Esophagus mucosa (tissue), 1 donor: ENCODE results near the gene NMB. TPM values are rescaled to one million over a fixed set of nuclear protein-coding genes. Genes with fewer than 3 reads are reported as not detected.

Source experiments
- ATAC-seq: fragments of 200-7000 bp; cut with Tn5 transposase; one replicate; pipeline ENCODE4 v1.9.1; 2020
- total RNA-seq: library from RNA; stranded (reverse); gene quantifications from one replicate; pipeline ENCODE4 v1.2.4, GENCODE V29; 2023
- donor health status: DM: yes; HTN: yes; CAD: no.

The NMB gene
- total RNA-seq, 1 donor from 2014 or later = 12.8 TPM

DNA sequence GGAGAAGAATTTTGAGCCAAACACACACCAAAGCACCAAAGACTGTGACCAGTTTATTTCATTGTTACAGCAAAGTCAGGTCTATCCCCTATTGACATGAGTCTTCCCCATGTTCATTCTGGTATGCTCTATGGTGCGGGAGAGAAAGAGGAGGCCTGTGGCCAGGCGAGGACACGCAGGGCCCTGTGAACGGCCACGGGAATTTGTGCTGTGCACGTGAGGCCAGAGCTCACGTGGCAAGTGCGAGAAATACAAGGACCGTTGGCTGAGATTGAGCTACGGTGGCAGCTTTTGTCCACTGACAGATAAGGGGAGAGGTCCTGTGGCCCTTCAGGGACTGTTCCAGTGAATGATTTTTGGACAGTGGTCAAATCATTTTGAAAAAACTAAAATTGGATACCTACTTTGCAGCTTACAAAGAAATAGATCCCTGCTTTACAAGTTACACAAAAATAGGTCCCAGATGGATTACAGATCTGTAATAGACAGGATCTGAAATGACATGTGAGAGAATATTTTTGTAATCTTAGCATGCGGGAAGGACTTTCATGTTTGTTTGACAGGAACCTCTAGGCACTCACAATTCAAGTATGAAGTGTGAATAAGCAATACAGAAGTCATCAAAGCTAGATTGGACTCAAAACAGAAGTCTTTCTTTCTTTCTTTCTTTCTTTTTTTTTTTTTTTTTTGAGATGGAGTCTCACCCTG lies 48.0 kb downstream of the NMB start:
- ATAC-seq = no peak

DNA sequence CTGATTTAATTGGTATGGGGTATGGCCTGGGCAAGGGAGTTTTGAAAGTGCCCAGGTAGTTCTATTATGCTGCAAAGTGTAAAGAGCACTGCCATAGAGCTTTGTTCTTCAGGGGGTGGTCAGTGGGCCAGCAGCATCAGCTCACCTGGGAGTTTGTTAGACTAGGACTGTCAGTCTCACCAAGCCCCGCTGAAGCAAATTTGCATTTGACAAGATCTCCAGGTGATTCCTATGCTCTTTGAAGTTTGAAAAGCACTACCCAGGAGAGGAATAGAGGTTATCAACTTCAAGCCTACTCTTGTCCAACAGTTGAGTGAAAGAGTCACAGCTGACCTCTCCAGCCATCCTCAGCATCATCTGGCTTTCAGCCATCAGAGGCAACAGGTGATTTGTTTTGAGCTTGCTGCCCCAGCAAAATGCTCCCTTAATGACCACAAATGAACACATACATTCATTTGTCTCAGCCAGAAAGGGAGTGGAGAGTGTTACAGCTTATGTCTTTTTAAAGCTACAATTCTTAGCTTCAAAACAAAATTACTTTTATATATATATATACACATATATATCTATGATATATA lies 49.2 kb downstream of the NMB start:
- no peak for ATAC-seq

DNA sequence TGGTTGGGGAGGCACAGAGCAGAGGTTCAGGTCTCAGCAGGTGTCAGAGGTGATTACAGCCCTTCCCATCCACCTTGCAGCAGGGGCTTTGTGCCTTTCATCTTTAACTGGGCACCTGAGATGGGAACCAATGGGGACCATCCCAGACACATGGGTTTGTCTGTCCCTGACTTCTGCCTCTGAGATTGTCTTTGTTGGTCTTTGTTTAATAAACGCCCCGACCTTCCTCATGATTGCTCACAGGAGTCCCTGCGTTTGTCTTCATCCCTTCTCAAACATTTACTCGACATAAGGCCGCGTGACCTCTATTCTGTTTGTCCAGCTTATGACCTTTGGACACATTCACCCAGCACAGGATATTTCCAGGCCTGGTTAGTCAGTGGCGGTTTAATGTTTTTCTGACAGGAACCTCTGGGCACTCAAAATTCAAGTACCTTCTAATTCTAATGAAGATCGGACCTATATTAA lies 51.3 kb downstream of the NMB start:
- no peak for ATAC-seq

DNA sequence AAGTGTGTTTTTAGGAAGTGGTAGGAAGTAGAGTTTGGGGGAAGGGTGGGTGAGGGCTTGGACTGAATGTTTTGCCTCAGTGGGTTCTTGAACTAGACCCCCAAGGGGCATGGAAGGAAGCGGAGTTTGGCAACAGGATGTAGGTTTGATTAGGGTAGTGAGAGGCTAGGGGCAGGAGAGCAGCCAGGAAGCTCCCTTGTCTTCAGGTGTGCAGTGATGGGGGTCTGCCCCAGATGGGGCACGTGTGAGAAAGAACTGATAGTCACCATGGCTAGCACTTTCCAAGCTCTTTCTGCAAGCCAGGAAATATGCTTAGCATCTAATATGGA lies 52.5 kb downstream of the NMB start:
- ATAC-seq = no peak

Other genes with a start within 250 kb of the NMB start
- 0.92 TPM for gene ZSCAN2, start 57.2 kb downstream of the NMB start, total RNA-seq
- gene WDR73, start 3.9 kb downstream of the NMB start, total RNA-seq = 23.7 TPM
- gene SEC11A, start 57.9 kb upstream of the NMB start, total RNA-seq = 65.4 TPM
- gene ZNF592, start 90.4 kb upstream of the NMB start, total RNA-seq = 12.6 TPM
- 5.5 TPM for gene ALPK3, start 159.2 kb upstream of the NMB start, total RNA-seq
- not detected for gene SLC28A1, start 226.5 kb upstream of the NMB start, total RNA-seq